Heart left ventricle (tissue), 13 donors: ENCODE results near the gene MINDY4.

ENCODE experiments used
- CTCF ChIP-seq, 12 donors: fragments of 200-600 bp; sonication (generic) in 4 of 12; IDR thresholded peaks; one replicate each; pipeline versions ENCODE4 v1.5.0 to v1.8.0; 2018 to 2022; ENCODE audit warnings: antibody characterized with exemption in 12 of 12, mild to moderate bottlenecking in 5 of 12
- POLR2A ChIP-seq, 2 donors: fragments of 450-650 bp; IDR thresholded peaks; one replicate each; pipeline ENCODE4 v1.6.1; 2017; ENCODE audit warnings: antibody characterized with exemption in 2 of 2, mild to moderate bottlenecking in 2 of 2, moderate library complexity in 2 of 2
- donor health status: ischemic (EF 13 %, LVEDD 7.1; RV severe dilation, severe dysfunction).
- donor health status: DM: no; HTN: yes; CAD: no.
- donor health status: DM: no; HTN: no; CAD: no.
- donor health status: ischemic (EF 25% LVEDD 6.9; RV normal size, moderate dysfunction).
- donor health status: ischemic (EF 25% LVEDD 5.7; RV mildly dilated, moderate dysfunction).
- donor health status: ischemic (EF 35%, LVEDD 5.7; RV mildly dilated, moderate dysfunction).
- donor health status: nonischemic (EF 11% LVEDD 7.7; RV severe dilation, severe dysfunction).
- donor health status: DM: yes; HTN: yes; CAD: no.
- donor health status: PGD.
- donor health status: ischemic (EF 29% LVEDD 5.4; RV normal size, mild dysfunction).
- donor health status: nonischemic (EF 23%, LVEDD 6.1; RV moderate dilation, normal function).

- TF ChIP-seq CTCF (IDR thresholded peaks at IDR 0.05) (peak in 3 of 12 donors; percentile 2 to 22 (median 18)), POLR2A (IDR thresholded peaks at IDR 0.05) (no peak)
Observed at GRCh38 chr7:30888747-30889146, 117.5 kb downstream of the MINDY4 start.
